HCT116 (cell line): ENCODE data around the gene MAFG. TPM values are rescaled to one million over a fixed set of nuclear protein-coding genes. Genes with fewer than 3 reads are reported as not detected.
"Not testable (repeated sequence)": the region's sequence is repeated elsewhere in the genome, so short reads cannot be mapped to it uniquely, and the experiment has no call there.

Experiments used
- ATAC-seq: fragments of 200-7000 bp; cut with Tn5 transposase; 2 replicates; pipeline ENCODE4 v1.9.1; 2020; ENCODE audit warnings: mild to moderate bottlenecking, moderate library complexity
- BruUV-seq: library from RNA; stranded (reverse); fragments of 400-500 nt; replicated peaks from 2 replicates; lab custom pipeline; 2021; lab: Mats Ljungman, UMichigan
- CTCF ChIA-PET: fragments of 300-600 bp; sonication (Branson Sonifier 250); formaldehyde crosslinking; loops from one replicate; lab custom pipeline; 2021; ENCODE audit warnings: antibody characterized with exemption; lab: Charles Lee
- POLR2A ChIA-PET: fragments of 300-600, 350-600 bp; sonication (Branson Sonifier 250); formaldehyde crosslinking; loops from one replicate; lab custom pipeline; 2021; ENCODE audit warnings: antibody characterized with exemption; lab: Charles Lee
- RAD21 ChIA-PET, 2 experiments: fragments of 300-600 bp; sonication (Branson Sonifier 250); formaldehyde crosslinking; loops; one replicate each; lab custom pipeline; 2023; ENCODE audit warnings: low total read pairs in 2 of 2; ENCODE audit not compliant: uncharacterized antibody in 2 of 2, unreplicated experiment in 2 of 2, low non-redundant PET in 1 of 2; lab: Charles Lee
- DNase-seq: peaks from one replicate; pipeline ENCODE4 v3.0.0-alpha.2; 2010; ENCODE audit warnings: low read depth, low spot score
- H2AFZ ChIP-seq: fragments of 200-600 bp; shearing (Covaris generic), sonication (generic); 2 replicates; pipeline ENCODE4 v1.6.1; 2017; ENCODE audit warnings: low read depth, mixed run types, mixed read lengths, antibody characterized with exemption, low read length; ENCODE audit not compliant: poor library complexity, severe bottlenecking
- H3K27ac ChIP-seq: 2 replicates; pipeline ENCODE4 v1.5.1; 2012; ENCODE audit warnings: low read depth, low read length
- H3K27me3 ChIP-seq: fragments of 200-600 bp; sonication (generic); 2 replicates; pipeline ENCODE4 v1.6.1; 2016; ENCODE audit warnings: mixed run types, low read length, mixed read lengths; ENCODE audit not compliant: insufficient read depth
- H3K36me3 ChIP-seq, 2 experiments: fragments of 200-500 bp in 1 of 2; fragments of 200-600 bp in 1 of 2; sonication (Bioruptor generic) in 1 of 2; sonication (generic) in 1 of 2; 2 replicates each; pipeline versions ENCODE4 v1.5.1 to v1.6.1; 2014 to 2016; ENCODE audit warnings: low read length in 2 of 2, inconsistent platforms in 1 of 2, mixed read lengths in 1 of 2, mixed run types in 1 of 2; ENCODE audit not compliant: insufficient read depth in 2 of 2, control insufficient read depth in 1 of 2
- H3K4me1 ChIP-seq, 2 experiments: fragments of 200-600 bp in 1 of 2; sonication (generic) in 1 of 2; 2 replicates each; pipeline versions ENCODE4 v1.5.1 to v1.6.1; 2012 to 2017; ENCODE audit warnings: low read length in 2 of 2, inconsistent platforms in 1 of 2, mild to moderate bottlenecking in 1 of 2, mixed read lengths in 1 of 2, mixed run types in 1 of 2, moderate library complexity in 1 of 2; ENCODE audit not compliant: insufficient read depth in 2 of 2, control insufficient read depth in 1 of 2
- H3K4me2 ChIP-seq: fragments of 200-600 bp; sonication (generic); 2 replicates; pipeline ENCODE4 v1.6.1; 2017; ENCODE audit warnings: mixed run types, low read length, mixed read lengths
- H3K4me3 ChIP-seq, 2 experiments: fragments of 200-600 bp in 1 of 2; sonication (generic) in 1 of 2; replicated peaks in 1 of 2; 2 replicates each; pipeline ENCODE4 v1.5.1; 2011 to 2016; ENCODE audit warnings: low read length in 2 of 2, control low read depth in 1 of 2, low read depth in 1 of 2, mild to moderate bottlenecking in 1 of 2, mixed read lengths in 1 of 2, mixed run types in 1 of 2
- H3K79me2 ChIP-seq: fragments of 200-600 bp; sonication (generic); 2 replicates; pipeline ENCODE4 v1.6.1; 2017; ENCODE audit warnings: mild to moderate bottlenecking, mixed run types, low read length, moderate library complexity, mixed read lengths; ENCODE audit not compliant: insufficient read depth
- H3K9ac ChIP-seq: fragments of 200-600 bp; sonication (generic); 2 replicates; pipeline ENCODE4 v1.6.1; 2016; ENCODE audit warnings: low read length, mixed read lengths
- H3K9me2 ChIP-seq: fragments of 200-600 bp; sonication (generic), shearing (Covaris generic); 2 replicates; pipeline ENCODE4 v1.6.1; 2017; ENCODE audit warnings: mixed run types, mild to moderate bottlenecking, moderate library complexity; ENCODE audit not compliant: insufficient read depth
- H3K9me3 ChIP-seq, 2 experiments: fragments of 200-500 bp in 1 of 2; fragments of 200-600 bp in 1 of 2; sonication (Bioruptor generic) in 1 of 2; sonication (generic) in 1 of 2; 2 replicates each; pipeline ENCODE4 v1.6.1; 2014 to 2017; ENCODE audit warnings: low read length in 2 of 2, mixed read lengths in 2 of 2, inconsistent platforms in 1 of 2, low read depth in 1 of 2, mild to moderate bottlenecking in 1 of 2, mixed run types in 1 of 2, moderate library complexity in 1 of 2; ENCODE audit not compliant: control insufficient read depth in 1 of 2, insufficient read depth in 1 of 2
- H4K20me1 ChIP-seq: fragments of 200-600 bp; sonication (generic), shearing (Covaris generic); 2 replicates; pipeline ENCODE4 v1.6.1; 2017; ENCODE audit warnings: mixed run types, mild to moderate bottlenecking, moderate library complexity; ENCODE audit not compliant: insufficient read depth
- CBX3 ChIP-seq: IDR thresholded peaks from 2 replicates; pipeline ENCODE4 v1.6.1; 2012; ENCODE audit warnings: low read depth
- EZH2 ChIP-seq: fragments of 200-600 bp; sonication (generic); IDR thresholded peaks from 2 replicates; pipeline ENCODE4 v1.6.1; 2017; ENCODE audit warnings: antibody characterized with exemption, mixed run types
- EZH2phosphoT487 ChIP-seq: fragments of 200-600 bp; IDR thresholded peaks from 2 replicates; pipeline ENCODE4 v1.6.1; 2018; ENCODE audit warnings: antibody characterized with exemption, borderline replicate concordance
- POLR2A ChIP-seq: IDR thresholded peaks from 2 replicates; pipeline ENCODE4 v1.7.0; 2011; ENCODE audit warnings: borderline replicate concordance; ENCODE audit not compliant: insufficient read depth, insufficient read length; ENCODE audit errors: extremely low read depth
- POLR2AphosphoS5 ChIP-seq: IDR thresholded peaks from 2 replicates; pipeline ENCODE4 v1.6.1; 2011; ENCODE audit warnings: mild to moderate bottlenecking, low read depth, low read length, moderate library complexity
- RAD21 ChIP-seq: IDR thresholded peaks from 2 replicates; pipeline ENCODE4 v1.6.1; 2012; ENCODE audit warnings: low read depth, mild to moderate bottlenecking
- SIN3A ChIP-seq: IDR thresholded peaks from 2 replicates; pipeline ENCODE4 v1.6.1; 2012; ENCODE audit warnings: low read depth
- SP1 ChIP-seq: IDR thresholded peaks from 2 replicates; pipeline ENCODE4 v1.6.1; 2012; ENCODE audit warnings: low read depth
- TCF7L2 ChIP-seq: IDR thresholded peaks from 2 replicates; pipeline ENCODE4 v1.7.0; 2011; ENCODE audit warnings: borderline replicate concordance, inconsistent platforms; ENCODE audit not compliant: insufficient read depth, insufficient read length; ENCODE audit errors: extremely low read depth
- YY1 ChIP-seq: IDR thresholded peaks from 2 replicates; pipeline ENCODE4 v1.6.1; 2011; ENCODE audit warnings: low read length, low read depth, moderate library complexity, mild to moderate bottlenecking; ENCODE audit not compliant: insufficient replicate concordance; ENCODE audit errors: extremely low read depth
- ZFX ChIP-seq: fragments of 450-650 bp; IDR thresholded peaks from 2 replicates; pipeline ENCODE4 v1.6.1; 2017
- intact Hi-C: fragments of 100-400 bp; cut with micrococcal nuclease; formaldehyde crosslinking; loops from 2 replicates; pipeline ENCODE4 v1.10.0; 2022
- total RNA-seq: library from RNA; stranded (reverse); gene quantifications from one replicate; pipeline ENCODE4 v1.2.1, GENCODE V29; 2021; ENCODE audit not compliant: unreplicated experiment
- TF ChIP-seq, protein P1 (sequence below), 3 experiments: fragments of 200-600 bp in 1 of 3; sonication (generic) in 1 of 3; IDR thresholded peaks in 2 of 3; conservative IDR thresholded peaks in 1 of 3; 2 replicates each; pipeline ENCODE4 v1.5.1; 2012 to 2017; ENCODE audit warnings: low read depth in 2 of 3, low read length in 2 of 3, antibody characterized with exemption in 1 of 3, borderline replicate concordance in 1 of 3, control low read depth in 1 of 3, mild to moderate bottlenecking in 1 of 3, mixed read lengths in 1 of 3, mixed run types in 1 of 3, moderate library complexity in 1 of 3; ENCODE audit not compliant: insufficient read depth in 1 of 3

Gene MAFG
- total RNA-seq, 1 experiment from 2014 or later = 46.8 TPM

DNA sequence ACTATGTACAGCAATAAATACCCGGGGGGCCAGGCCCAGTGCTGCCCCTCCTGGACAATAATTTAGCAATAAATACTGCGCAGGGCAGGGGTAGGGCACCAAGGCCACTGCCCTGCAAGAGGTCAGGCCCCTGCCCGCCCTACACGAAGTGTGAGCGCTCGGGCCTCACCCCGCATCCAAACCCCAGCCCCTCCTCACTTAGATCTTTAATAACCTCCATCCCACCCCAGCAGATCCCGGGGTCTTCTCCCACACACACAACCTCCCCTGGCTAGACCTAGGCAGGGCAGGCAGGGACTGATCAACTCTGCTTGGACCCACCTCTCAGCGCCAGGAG lies 9.2 kb downstream of the MAFG start:
- H3K79me2 ChIP-seq = peaks cover 84% of the 10 kb centered on the region
- H3K27me3 ChIP-seq, CTCF ChIA-PET, H2AFZ ChIP-seq, H3K27ac ChIP-seq, H4K20me1 ChIP-seq, H3K9me3 ChIP-seq, H3K9ac ChIP-seq, intact Hi-C loops, POLR2A ChIA-PET, BruUV-seq, DNase-seq, H3K9me2 ChIP-seq, RAD21 ChIA-PET: not testable (repeated sequence)
- peaks cover 24 to 46% of the 10 kb centered on the region in 2 experiments for H3K4me1 ChIP-seq
- ATAC-seq = peak; percentile 41
- peaks cover 34 to 65% of the 10 kb centered on the region in 2 experiments; a peak in 3 of 4 replicates for H3K36me3 ChIP-seq
- peak overlapping the region; percentile 21 to 67; a peak in 3 of 4 replicates for H3K4me3 ChIP-seq
- H3K4me2 ChIP-seq = peak overlapping the region; percentile 82

DNA sequence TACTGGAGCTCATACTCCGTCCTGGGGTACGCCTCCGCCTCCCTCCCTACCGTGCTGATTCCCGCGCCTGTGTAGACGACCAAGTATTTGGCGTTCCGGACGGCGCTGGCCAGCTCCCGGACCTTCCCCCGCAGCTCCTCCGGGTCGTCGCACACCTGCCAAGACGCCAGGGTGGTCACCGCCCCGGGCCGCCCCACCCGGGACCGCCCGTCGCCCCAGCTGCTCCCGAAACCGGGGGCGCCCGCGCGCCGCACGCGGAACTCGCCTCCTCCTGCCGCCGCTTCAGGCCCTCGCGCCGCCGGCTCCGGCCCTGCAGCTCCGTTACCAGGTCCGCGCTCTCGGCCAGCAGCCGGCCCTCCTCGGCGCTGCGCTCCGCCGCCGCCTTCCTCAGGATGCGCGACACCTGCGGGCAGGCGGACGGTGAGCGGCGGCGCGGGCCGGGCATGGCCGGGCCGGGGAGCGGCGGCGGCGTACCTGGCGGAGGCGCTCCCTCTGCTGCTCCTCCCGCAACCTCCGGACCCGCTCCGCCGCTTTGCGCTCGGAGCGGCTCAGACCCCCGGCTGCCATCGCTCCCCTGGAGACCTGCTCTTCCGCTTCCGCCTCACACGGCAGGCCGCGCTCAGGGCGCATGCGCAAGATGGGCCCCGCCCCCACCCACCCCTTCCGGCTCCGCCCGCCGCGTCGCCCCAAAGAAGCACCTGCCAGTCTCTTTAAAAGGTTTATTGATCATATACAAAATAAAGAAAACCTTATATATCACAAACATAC lies 9.8 kb downstream of the MAFG start, which contains the start of gene SIRT7:
Gene SIRT7, minus strand, starts transcription at position 612 of the 768 bp plus-strand sequence. Its CDS starts 45 bp downstream, at position 567.
- Histone ChIP-seq H3K9ac (peak within 1 kb of the TSS; percentile 88), H3K36me3 (peaks cover 36 to 66% of the 10 kb centered on the region in 2 experiments; a peak in 3 of 4 replicates), H4K20me1 (no peaks in the 10 kb centered on the region), H2AFZ (no peak within 1 kb of the TSS), H3K79me2 (peaks cover 79% of the 10 kb centered on the region), H3K9me3 (no peaks in the 10 kb centered on the region), H3K4me1 (peaks cover 25 to 46% of the 10 kb centered on the region in 2 experiments), H3K27me3 (no peaks in the 10 kb centered on the region), H3K4me2 (peak within 1 kb of the TSS; percentile 82), H3K4me3 (peak within 1 kb of the TSS; percentile 66 to 67), H3K27ac (peak within 1 kb of the TSS; percentile 90), H3K9me2 (no peaks in the 10 kb centered on the region)
- ChIA-PET POLR2A (interaction anchor here (1.0 to 1.2 kb wide), 2 partner anchors 9 to 49 kb away, joined by 3 to 7 read pairs; no protein-coding TSS in a partner anchor), CTCF (interaction anchor here (1.1 kb wide), 1 partner anchor 10 kb away, joined by 5 read pairs; the partner anchor contains the start of gene MAFG), RAD21 (no interaction called here)
- peak; percentile 39 for DNase-seq
- TF ChIP-seq SIN3A (peak; percentile 70; the same call in 1 of the 2 replicates), ZFX (peak; percentile 67; the same call in 1 of the 2 replicates), SP1 (peak; percentile 52; the same call in 1 of the 2 replicates), POLR2AphosphoS5 (peak; percentile 92), YY1 (peak; percentile 78), POLR2A (peak; percentile 36), RAD21 (no peak), CBX3 (no peak), EZH2 (no peak), EZH2phosphoT487 (no peak), TCF7L2 (no peak)
- TF ChIP-seq, protein P1, sequence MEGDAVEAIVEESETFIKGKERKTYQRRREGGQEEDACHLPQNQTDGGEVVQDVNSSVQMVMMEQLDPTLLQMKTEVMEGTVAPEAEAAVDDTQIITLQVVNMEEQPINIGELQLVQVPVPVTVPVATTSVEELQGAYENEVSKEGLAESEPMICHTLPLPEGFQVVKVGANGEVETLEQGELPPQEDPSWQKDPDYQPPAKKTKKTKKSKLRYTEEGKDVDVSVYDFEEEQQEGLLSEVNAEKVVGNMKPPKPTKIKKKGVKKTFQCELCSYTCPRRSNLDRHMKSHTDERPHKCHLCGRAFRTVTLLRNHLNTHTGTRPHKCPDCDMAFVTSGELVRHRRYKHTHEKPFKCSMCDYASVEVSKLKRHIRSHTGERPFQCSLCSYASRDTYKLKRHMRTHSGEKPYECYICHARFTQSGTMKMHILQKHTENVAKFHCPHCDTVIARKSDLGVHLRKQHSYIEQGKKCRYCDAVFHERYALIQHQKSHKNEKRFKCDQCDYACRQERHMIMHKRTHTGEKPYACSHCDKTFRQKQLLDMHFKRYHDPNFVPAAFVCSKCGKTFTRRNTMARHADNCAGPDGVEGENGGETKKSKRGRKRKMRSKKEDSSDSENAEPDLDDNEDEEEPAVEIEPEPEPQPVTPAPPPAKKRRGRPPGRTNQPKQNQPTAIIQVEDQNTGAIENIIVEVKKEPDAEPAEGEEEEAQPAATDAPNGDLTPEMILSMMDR (IDR thresholded peaks at IDR 0.05 in 2 of 3, conservative IDR thresholded peaks at IDR 0.05 in 1 of 3; ENCODE audit: borderline replicate concordance in 1 of 3, insufficient read depth in 1 of 3, low read depth in 2 of 3, low read length in 2 of 3) = no peak
- no TSS peak for BruUV-seq
- intact Hi-C loops = no loop called here
- peak; percentile 75 for ATAC-seq
